Adrenal gland (tissue), 12 donors: ENCODE results near the gene LTO1. TPM values are rescaled to one million over a fixed set of nuclear protein-coding genes. Genes with fewer than 3 reads are reported as not detected.
"Not testable (repeated sequence)": the region's sequence is repeated elsewhere in the genome, so short reads cannot be mapped to it uniquely, and the experiment has no call there.

Source experiments
- DNase-seq, 7 donors: peaks; one replicate each; pipeline ENCODE4 v3.0.0-alpha.2; 2019 to 2020
- H3K27ac ChIP-seq, 5 donors: fragments of 200-600 bp; sonication (generic) in 4 of 5; 1 replicate in 3 of 5; 2 replicates in 2 of 5; pipeline versions ENCODE4 v1.5.1 to v1.8.0; 2016 to 2020; ENCODE audit warnings: mild to moderate bottlenecking in 1 of 5
- H3K27me3 ChIP-seq: fragments of 200-600 bp; 2 replicates; pipeline ENCODE4 v1.8.0; 2021
- H3K36me3 ChIP-seq, 2 donors: fragments of 200-600 bp; replicated peaks in 1 of 2; 1 replicate in 1 of 2; 2 replicates in 1 of 2; pipeline versions ENCODE4 v1.5.1 to v1.8.0; 2018 to 2022
- H3K4me1 ChIP-seq, 2 donors: fragments of 200-600 bp; replicated peaks in 1 of 2; 1 replicate in 1 of 2; 2 replicates in 1 of 2; pipeline versions ENCODE4 v1.5.1 to v1.8.0; 2018 to 2021
- H3K4me3 ChIP-seq, 4 donors: fragments of 200-600 bp; sonication (generic) in 3 of 4; one replicate each; pipeline ENCODE4 v1.5.1; 2016 to 2018
- H3K9me3 ChIP-seq, 3 donors: fragments of 200-600 bp; sonication (generic) in 1 of 3; replicated peaks in 1 of 3; 1 replicate in 2 of 3; 2 replicates in 1 of 3; pipeline versions ENCODE4 v1.5.1 to v1.8.0; 2016 to 2021
- POLR2A ChIP-seq, 2 donors: fragments of 450-650 bp; IDR thresholded peaks; one replicate each; pipeline ENCODE4 v1.6.1; 2017; ENCODE audit warnings: antibody characterized with exemption in 2 of 2, mild to moderate bottlenecking in 2 of 2, moderate library complexity in 1 of 2
- WGBS, 4 donors: extraction: QIAGEN DNeasy Blood & Tissue Kit in 2 of 4; methylation state at CpG; one replicate each; pipeline versions ENCODE4 v1.1.5 to v1.1.7; 2013 to 2017; 5-methylcytosine and 5-hydroxymethylcytosine counted together
- intact Hi-C, 2 donors: fragments of 100-400 bp; cut with DNase I; formaldehyde crosslinking; loops; one replicate each; pipeline versions ENCODE4 v1.14.1 to v1.15.0; 2022 to 2023
- polyA plus RNA-seq, 3 donors: library from polyadenylated mRNA; stranded (reverse); fragments of 200-250 nt in 2 of 3; fragments of 350-450 nt in 1 of 3; fragmentation: Illumina TruSeq in 1 of 3; extraction: RNeasy Lipid Tissue Mini Kit (QIAGEN cat#74804) in 1 of 3; gene quantifications; one replicate each; pipeline ENCODE4 v1.2.3, GENCODE V29; 2013 to 2014
- total RNA-seq, 9 donors: library from RNA; depleted of rRNA in 4 of 9; stranded (reverse); fragments of >200 nt in 4 of 9; fragments of 120-200 nt in 1 of 9; fragmentation: NEBNext Ultra II Directional in 1 of 9; extraction: Animal tissue kit (Norgen Biotek cat#: 25700) in 1 of 9; gene quantifications; one replicate each; pipeline versions ENCODE4 v1.1.0 to v1.2.4, GENCODE V29; 2013 to 2023
- TF ChIP-seq, protein P1 (sequence below), 6 experiments: fragments of 450-650 bp in 4 of 6; fragments of 200-600 bp in 2 of 6; sonication (generic) in 1 of 6; IDR thresholded peaks; 1 replicate in 5 of 6; 2 replicates in 1 of 6; pipeline versions ENCODE4 v1.5.1 to v1.8.0; 2016 to 2021; ENCODE audit warnings: antibody characterized with exemption in 6 of 6, mild to moderate bottlenecking in 2 of 6, moderate library complexity in 1 of 6
- donor health status: healthy with polysubstance abuse.
- donor health status: Bipolar disorder and iron deficiency.
- donor health status: DM: yes; HTN: yes; CAD: no.
- donor health status: DM: no; HTN: no; CAD: no.
- donor health status: DM: no; HTN: no; CAD: no.
- donor health status: DM: yes; HTN: yes; CAD: no.

Gene LTO1
- total and polyA plus RNA-seq, 12 donors, result 10.9 to 52.5 (median 23.6) TPM

DNA sequence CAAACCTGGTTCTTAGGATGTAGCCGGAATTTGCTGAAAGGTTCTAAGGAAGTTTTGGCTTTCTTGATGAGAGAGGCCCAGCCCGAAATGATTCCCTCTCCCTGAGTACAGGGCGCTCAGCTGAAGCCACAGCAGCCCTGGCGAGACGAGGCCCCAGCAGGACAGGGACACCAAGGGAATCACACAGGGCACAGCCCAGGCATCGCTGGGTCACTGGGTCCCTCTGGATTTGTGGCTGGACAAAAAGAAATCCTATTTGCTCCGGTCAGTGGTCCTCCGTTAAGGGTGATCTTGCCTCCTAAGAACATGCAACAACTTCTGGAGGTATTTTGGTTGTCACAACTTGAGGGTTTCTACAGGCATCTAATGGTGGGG is 22.3 kb upstream of the LTO1 start:
- DNase-seq, result no peak
- WGBS, 4 donors, result 70 to 95% (median 84%) methylated on average over 3 to 8 of the region's 8 CpGs

DNA sequence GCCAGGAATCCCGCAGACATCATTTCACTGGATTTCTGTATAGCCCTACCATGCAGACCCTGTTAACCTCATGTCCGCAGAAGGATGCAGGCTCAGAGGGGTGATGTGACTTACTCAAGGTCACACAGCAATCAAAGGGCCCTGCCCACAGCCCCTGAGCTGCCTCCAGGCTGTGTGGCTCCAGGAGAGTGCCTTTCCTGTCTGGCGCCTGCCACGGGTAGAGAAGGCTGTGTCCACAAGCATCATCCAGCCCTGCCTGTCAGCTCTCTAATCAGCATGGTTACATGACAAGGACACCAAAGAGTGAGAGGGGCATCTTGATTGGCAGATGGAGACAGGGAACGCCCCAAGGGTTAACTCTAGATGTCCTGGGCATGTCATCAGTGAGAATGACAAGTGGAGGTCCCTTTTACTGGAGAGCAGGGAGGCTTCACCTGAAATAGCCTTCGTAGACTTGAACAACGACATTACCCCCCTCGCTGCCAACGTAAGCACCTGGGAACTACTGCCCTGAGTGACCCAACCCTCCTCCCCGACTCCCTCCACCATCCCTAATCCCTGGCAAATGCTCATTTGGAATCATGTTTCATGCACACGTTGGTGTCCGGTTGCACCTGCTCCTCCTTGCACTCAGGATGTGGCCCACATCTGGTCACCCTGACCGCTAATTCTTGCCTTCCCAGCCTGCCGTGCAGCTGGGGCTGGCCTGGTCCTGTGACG is 21.8 kb upstream of the LTO1 start:
- H3K4me1 ChIP-seq, result peaks cover 0 to 5% of the 10 kb centered on the region in 2 donors
- H3K9me3 ChIP-seq, result no peaks in the 10 kb centered on the region
- H3K4me3 ChIP-seq, result no peak overlapping the region
- peaks cover 21% of the 10 kb centered on the region for H3K27me3 ChIP-seq
- DNase-seq, result no peak
- H3K27ac ChIP-seq, result no peak overlapping the region
- intact Hi-C loops, result no loop called here
- TF ChIP-seq, protein P1, sequence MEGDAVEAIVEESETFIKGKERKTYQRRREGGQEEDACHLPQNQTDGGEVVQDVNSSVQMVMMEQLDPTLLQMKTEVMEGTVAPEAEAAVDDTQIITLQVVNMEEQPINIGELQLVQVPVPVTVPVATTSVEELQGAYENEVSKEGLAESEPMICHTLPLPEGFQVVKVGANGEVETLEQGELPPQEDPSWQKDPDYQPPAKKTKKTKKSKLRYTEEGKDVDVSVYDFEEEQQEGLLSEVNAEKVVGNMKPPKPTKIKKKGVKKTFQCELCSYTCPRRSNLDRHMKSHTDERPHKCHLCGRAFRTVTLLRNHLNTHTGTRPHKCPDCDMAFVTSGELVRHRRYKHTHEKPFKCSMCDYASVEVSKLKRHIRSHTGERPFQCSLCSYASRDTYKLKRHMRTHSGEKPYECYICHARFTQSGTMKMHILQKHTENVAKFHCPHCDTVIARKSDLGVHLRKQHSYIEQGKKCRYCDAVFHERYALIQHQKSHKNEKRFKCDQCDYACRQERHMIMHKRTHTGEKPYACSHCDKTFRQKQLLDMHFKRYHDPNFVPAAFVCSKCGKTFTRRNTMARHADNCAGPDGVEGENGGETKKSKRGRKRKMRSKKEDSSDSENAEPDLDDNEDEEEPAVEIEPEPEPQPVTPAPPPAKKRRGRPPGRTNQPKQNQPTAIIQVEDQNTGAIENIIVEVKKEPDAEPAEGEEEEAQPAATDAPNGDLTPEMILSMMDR (IDR thresholded peaks at IDR 0.05), result no peak
- no peak for TF ChIP-seq POLR2A (IDR thresholded peaks at IDR 0.05)
- no peaks in the 10 kb centered on the region for H3K36me3 ChIP-seq
- 64 to 86% (median 70%) methylated on average over 9 to 15 of the region's 15 CpGs for WGBS, 4 donors

More for the DNA sequence above, 22.3 kb upstream of the LTO1 start:
- no peaks in the 10 kb centered on the region for H3K36me3 ChIP-seq
- no peak overlapping the region for H3K4me3 ChIP-seq
- peaks cover 0 to 5% of the 10 kb centered on the region in 2 donors for H3K4me1 ChIP-seq
- peaks cover 26% of the 10 kb centered on the region for H3K27me3 ChIP-seq
- TF ChIP-seq, protein P1 (IDR thresholded peaks at IDR 0.05), result no peak
- TF ChIP-seq POLR2A (IDR thresholded peaks at IDR 0.05), result no peak
- H3K27ac ChIP-seq, result no peak overlapping the region
- H3K9me3 ChIP-seq, result no peaks in the 10 kb centered on the region
- intact Hi-C loops, result no loop called here

DNA sequence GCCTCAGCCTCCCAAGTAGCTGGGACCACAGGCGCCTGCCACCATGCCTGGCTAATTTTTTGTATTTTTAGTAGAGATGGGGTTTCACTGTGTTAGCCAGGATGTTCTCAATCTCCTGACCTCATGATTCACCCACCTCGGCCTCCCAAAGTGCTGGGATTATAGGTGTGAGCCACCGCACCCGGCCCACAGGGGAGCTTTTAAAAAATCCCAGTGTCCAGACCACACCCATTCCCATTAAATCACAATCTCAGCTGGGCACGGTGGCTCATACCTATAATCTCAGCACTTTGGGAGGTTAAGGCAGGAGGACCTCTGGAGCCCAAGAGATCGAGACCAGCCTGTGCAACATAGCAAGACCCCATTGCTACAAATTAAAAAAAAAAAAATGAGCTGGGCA is 20.8 kb upstream of the LTO1 start:
- H3K27ac ChIP-seq, H3K4me1 ChIP-seq, DNase-seq, intact Hi-C loops, H3K4me3 ChIP-seq, H3K36me3 ChIP-seq, H3K9me3 ChIP-seq: not testable (repeated sequence)
- H3K27me3 ChIP-seq, result peaks cover 12% of the 10 kb centered on the region
- 77 to 85% (median 83%) methylated on average over 6 of the region's 6 CpGs for WGBS, 4 donors

DNA sequence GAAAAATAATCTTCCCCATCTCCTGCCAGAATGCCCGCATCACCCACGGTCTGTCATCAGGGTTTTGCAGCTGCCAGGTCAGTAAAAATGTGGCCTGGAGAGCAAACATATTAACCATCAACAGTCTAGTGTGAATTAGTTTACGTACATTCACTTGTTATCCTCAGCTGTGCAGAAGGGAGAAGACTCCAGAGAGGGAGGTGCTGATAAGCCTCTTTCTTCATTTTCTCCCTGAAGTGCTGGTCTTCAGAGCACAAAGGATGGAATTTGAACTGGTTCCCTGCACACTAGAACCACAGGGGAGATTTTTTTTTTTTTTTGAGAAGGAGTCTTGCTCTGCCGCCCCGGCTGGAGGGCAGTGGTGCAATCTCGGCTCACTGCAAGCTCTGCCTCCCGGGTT is 20.4 kb upstream of the LTO1 start:
- Histone ChIP-seq H3K27ac (no peak overlapping the region), H3K36me3 (no peaks in the 10 kb centered on the region), H3K27me3 (peaks cover 8% of the 10 kb centered on the region), H3K9me3 (no peaks in the 10 kb centered on the region), H3K4me1 (peaks cover 0 to 1% of the 10 kb centered on the region in 2 donors), H3K4me3 (no peak overlapping the region)
- TF ChIP-seq, protein P1 (IDR thresholded peaks at IDR 0.05), result no peak
- TF ChIP-seq POLR2A (IDR thresholded peaks at IDR 0.05), result no peak
- WGBS, 4 donors, result 86 to 93% (median 89%) methylated on average over 7 of the region's 7 CpGs
- DNase-seq, result no peak
- intact Hi-C loops, result no loop called here

DNA sequence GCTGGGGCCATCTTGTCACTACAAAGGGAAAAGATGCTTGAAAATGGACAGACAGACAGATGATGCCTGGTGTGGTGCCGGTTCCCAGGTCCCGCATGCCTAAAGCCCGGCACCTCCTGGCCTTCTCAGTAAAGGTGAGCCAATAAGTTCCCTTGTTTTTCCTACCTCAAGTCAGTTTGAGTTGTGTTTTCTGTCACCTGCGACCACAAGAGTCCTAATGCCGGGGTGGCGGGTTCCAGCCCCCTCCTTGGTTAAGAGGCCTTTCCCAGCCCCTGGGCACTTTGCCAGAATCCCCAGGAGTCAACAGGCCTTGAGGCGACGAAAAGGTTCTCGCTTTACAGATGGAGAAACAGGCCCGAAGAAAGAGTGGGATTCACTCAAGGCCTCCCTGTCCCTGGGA is 19.6 kb upstream of the LTO1 start:
- no peaks in the 10 kb centered on the region for H3K36me3 ChIP-seq
- H3K9me3 ChIP-seq, result no peaks in the 10 kb centered on the region
- no peak for DNase-seq
- H3K4me3 ChIP-seq, result no peak overlapping the region
- TF ChIP-seq POLR2A (IDR thresholded peaks at IDR 0.05), result no peak
- 77 to 80% (median 78%) methylated on average over 7 to 10 of the region's 10 CpGs for WGBS, 4 donors
- H3K27ac ChIP-seq, result no peak overlapping the region
- H3K4me1 ChIP-seq, result no peaks in the 10 kb centered on the region
- peaks cover 5% of the 10 kb centered on the region for H3K27me3 ChIP-seq
- intact Hi-C loops, result no loop called here
